Measurements from ENCODE around the gene TRNAU1AP.
"Not testable (repeated sequence)": the region's sequence is repeated elsewhere in the genome, so short reads cannot be mapped to it uniquely, and the experiment has no call there.

TRNAU1AP gene

DNA sequence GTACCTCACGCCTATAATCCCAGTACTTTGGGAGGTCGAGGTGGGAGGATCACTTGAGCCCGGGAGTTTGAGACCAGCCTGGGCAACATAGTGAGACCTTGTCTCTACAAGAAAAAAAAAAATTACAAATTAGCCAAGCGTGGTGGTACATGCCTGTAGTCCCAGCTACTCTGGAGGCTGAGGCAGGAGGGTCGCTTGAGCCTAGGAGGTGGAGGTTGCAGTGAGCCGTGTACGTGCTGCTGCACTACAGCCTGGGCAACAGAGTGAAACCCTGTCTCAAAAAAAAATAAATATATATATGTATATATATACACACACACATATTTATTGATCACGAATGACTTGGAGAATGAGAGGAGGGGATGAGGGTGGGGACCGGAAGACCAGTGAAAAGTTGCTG, 30.3 kb upstream of the TRNAU1AP start:
- not testable (repeated sequence) for DNase-seq

DNA sequence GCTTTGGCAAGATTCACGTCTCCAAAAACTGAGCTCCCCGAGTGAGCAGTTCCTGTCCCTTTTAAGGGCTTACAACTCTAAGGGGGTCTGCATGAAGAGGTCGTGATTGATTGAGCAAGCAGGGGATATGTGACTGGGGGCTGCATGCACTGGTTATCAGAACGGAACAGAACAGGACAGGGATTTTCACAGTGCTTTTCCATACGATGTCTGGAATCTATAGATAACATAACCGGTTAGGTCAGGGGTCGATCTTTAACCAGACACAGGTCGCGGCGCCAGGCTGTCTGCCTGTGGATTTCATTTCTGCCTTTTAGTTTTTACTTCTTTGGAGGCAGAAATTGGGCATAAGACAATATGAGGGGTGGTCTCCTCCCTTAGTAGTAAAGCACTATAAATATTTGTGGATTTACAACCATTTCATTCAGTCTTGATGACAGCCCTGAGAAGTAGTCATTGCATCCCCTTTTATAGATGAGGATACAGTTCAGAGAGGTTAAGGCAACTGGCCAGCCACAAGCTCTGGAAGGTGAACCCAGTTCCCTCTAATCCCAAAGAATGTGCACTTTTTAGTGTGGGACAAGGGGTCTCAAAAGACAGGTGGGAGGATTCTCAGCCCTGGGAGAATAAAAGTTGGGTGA, 27.8 kb upstream of the TRNAU1AP start:
- not testable (repeated sequence) for DNase-seq

DNA sequence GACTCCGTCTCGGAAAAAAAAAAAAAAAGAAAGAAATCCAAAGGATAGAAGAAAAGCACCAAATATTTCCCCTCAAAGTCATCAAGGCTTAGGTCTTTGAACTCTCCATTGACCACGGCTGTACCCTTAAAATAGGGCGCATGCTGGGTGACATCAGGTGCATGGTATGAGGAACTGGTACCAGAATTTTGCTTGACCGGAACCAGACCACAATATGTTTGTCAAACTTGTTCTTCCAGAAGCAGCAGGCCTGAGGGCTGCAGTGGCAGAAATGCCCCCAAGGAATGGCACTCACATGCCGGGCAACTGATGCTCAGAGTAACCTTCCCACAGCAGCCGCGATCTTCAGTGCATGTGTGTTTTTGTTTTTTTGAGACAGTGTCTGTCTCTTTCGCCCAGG, 26.0 kb upstream of the TRNAU1AP start:
- DNase-seq = no peak

DNA sequence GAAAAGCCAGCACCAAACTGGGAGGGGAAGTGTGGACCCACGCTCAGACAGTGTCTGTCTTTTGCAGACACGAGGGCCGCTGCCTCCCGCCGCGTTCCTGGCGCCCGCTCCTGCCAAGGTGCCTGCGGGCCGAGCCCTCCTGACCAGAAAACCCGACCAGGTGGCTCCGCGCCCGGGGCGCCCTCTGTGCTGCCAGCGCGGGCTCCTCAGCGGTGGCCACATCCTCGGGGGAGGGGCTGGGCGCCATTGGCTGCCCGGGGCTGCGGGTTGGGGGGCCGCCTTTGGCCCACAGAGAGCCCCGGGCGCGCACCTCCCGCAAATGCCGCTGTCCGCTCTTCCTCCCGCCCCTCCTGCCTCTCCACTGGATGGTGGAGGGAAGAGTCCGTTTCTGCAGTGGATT, 22.4 kb upstream of the TRNAU1AP start:
- no peak for DNase-seq

DNA sequence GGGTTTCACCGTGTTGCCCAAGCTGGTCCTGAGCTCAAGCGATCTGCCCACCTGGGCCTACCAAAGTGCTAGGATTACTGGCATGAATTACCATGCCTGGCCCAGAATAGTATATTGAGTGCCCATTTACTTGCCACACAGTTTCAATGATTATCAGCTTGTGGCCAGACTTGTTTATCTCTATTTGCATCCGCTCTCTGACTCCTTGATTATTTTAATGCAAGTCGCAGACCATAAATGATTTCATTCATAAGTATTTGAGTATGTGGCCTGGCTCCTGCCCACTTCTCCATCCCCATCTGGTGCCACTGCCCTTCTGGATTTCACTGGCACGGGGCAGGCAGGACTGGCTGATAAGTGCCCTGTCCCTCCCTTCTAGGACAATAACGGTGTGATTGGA, 18.2 kb upstream of the TRNAU1AP start:
- DNase-seq = no peak

DNA sequence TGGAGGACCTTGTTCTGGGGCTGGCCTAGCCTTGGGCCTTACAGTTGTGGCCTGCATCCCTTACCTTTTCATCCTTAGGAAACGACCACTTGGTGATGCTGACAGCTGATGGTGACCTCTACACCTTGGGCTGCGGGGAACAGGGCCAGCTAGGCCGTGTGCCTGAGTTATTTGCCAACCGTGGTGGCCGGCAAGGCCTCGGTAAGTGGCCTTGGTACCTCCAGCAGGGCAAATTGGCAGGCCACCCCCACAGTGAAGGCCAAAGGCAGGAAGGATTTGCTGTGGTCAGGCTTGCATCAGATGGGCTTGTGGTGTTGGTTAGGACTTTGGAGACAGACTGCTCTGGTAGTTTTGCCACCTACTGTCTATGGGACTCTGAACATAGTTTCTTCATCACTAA, 17.7 kb upstream of the TRNAU1AP start:
- no peak for DNase-seq

DNA sequence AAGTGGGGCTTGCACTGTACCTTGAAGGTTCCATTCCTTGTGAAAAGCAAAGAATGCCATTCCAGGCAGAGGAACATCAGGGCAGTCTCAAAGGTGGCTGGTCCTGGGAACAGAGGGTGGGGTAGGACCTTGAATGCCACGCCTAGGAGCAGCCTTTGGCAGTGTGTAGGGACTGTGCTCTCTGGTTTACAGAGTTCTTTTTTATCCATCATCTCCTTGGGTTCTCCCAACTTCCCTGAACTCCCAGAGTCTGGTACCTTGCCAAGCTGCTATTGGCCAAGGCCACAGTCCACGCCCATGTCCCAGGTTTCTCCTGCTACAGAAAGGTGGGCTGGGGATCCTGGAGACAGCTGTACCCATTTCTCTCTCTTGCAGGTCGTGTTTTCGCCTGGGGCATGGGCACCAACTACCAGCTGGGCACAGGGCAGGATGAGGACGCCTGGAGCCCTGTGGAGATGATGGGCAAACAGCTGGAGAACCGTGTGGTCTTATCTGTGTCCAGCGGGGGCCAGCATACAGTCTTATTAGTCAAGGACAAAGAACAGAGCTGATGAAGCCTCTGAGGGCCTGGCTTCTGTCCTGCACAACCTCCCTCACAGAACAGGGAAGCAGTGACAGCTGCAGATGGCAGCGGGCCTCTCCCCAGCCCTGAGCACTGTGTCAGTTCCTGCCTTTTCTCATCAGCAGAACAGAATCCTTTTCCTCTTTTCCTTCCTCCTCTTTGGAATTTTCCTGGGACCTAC, 15.3 kb upstream of the TRNAU1AP start:
- no peak for DNase-seq

DNA sequence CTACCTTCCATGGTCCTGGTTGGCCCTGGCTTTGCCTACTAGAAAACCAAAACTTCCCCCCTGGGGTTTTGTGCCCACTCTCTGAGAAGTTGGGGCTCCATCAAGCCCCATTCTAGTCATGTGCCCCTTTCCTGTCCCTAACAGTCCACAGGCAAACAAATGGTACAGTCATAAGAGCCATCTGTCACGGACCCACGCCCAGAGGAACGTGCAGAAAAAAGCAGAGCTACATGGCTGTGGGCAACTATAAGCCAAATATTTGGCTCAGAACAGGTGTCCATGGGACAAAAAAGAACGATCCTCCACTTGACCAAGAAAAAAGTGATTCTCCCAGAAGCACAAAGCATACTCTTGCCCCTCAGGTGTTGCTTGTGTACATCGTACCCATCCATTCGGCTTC, 14.6 kb upstream of the TRNAU1AP start:
- no peak for DNase-seq

DNA sequence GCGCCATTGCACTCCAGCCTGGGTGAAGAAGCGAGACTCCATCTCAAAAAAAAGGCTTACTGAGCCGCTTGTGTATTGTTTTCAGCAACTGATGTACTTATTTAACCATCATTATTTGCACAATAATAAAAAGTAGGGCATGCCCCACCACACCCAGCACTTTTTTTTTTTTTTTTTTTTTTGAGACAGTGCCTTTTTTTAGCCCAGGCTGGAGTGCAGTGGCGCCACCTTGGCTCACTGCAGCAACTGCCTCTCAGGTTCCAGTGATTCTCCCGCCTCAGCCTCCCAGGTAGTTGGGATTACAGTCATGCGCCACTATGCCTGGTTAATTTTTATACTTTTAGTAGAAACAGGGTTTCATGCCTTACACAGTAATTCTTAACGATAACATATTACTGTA, 12.2 kb upstream of the TRNAU1AP start:
- DNase-seq = no peak

DNA sequence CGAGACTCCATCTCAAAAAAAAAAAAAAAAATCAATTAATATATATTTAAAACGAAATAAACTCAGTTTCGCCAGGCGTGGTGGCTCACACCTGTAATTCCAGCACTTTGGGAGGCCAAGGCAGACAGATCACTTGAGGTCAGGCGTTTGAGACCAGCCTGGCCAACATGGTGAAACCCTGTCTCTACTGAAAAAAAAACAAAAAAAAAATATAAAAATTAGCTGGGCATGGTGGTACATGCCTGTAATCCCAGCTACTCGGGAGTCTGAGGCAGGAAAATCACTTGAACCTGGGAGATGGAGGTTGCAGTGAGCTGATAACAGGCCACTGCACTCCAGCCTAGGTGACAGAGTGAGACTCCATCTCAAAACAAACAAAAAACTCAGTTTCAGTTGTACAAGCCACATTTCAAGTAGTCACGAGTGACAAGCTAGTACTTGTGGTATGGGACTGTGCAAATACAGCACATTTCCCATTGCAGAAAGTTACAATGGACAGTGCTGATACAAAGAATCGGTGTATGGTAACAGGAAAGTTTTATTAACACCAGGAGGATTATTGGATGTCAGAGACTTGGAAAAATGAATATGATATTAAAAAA, 11.4 kb upstream of the TRNAU1AP start:
- DNase-seq = not testable (repeated sequence)

DNA sequence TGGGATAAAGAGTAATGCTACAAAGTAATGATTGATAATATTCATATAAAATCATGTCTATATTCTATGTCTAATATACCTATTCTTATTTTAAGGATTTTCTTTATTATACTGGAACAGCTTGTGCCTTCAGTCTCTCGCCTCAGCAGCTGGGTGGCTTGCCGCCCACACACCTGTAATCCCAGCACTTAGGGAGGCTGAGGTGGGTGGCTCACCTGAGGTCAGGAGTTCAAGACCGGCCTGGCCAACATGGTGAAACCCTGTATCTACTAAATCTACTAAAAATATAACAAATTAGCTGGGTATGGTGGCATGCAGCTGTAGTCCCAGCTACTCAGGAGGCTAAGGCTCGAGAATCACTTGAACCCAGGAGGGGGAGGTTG, 7.6 kb upstream of the TRNAU1AP start:
- no peak for DNase-seq

DNA sequence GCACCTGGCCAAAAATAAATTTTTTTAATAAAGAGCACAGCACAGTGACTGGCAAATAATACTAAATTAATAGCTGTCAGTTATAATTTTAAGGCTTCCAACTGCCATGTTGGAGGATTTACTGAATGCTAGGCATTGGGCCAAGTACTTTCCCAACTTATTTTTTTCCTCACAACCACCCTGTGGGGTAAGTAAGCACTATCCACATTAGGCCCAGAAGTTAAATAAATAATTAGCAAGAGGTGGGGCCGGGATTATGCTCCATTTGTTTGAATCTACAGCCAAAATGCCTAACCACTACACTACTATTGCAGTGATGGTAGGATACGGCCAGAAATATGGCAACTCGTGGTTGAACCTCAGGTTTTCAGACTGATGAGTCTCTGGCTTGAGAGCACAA, 4.6 kb upstream of the TRNAU1AP start:
- no peak for DNase-seq

DNA sequence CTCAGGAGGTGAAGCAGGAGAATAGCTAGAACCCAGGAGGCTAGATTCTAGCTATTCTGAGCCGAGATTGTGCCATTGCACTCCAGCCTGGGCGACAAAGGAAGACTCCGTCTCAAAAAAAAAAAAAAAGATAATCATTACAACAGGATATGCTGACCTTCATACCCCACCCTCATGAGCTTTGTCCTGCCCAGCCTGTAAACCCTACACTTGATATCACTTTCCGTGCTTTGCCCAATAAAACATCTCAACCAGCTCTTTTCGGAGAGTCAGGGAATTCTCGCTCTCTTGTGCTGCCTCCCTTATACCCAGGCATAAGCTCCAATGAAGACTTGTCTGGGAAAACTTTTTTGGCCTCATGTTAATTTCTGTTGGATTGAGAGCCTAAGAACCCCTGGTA, 1.5 kb upstream of the TRNAU1AP start:
- no peak for DNase-seq

DNA sequence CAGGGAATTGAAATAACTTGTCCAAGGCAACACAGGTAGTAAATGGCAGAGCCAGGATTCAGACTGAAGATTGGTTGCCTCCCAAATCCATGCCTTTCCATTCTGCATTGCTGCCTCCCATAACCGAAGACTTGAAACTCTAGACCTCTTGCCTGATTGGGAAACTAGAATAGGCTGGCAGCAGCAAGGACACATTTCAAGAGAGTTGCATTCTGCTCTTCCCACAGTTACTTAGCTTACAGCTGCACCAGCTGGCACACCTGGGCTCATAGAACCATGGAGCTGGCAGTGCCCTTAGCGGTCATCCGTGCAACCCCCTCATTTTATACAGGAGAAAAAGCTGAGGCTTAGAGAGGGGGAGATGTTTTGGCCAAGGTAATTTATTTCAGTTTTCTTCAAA, 8.0 kb downstream of the TRNAU1AP start:
- DNase-seq = no peak

DNA sequence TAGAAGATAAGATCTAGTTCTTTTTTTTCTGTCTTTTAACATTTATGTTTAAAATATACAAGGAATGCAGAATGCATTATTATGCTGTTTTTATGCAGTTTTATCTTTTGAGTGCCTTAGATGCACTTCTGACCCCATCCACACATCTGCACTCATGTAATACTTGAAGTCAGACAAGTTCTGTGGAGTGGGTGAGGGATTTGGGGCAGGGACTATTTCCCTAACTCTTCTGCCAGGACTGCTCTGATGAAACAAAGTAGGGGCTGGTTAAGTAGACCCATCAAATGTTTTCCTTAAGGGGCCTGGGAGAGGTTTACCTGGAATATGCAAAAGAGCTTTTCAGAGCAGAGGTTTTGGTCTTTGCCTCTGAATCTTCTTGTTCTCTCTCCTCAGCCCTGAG, 11.4 kb downstream of the TRNAU1AP start:
- no peak for DNase-seq

DNA sequence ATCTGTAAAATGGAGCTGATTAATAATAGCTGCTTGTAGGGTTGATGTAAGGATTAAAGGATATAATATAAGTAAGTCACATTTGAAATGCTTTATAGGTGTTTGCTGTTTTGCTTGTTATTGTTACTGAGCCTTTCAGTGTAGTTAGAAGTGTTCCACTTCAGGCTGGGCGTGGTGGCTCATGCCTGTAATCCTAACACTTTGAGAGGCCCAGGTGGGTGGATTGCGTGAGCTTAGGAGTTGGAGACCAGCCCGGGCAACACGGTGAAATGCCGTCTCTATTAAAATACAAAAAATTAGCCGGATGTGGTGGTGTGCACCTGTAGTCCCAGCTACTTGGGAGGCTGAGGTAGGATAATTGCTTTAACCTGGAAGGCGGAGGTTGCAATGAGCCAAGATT, 12.2 kb downstream of the TRNAU1AP start:
- DNase-seq = no peak

DNA sequence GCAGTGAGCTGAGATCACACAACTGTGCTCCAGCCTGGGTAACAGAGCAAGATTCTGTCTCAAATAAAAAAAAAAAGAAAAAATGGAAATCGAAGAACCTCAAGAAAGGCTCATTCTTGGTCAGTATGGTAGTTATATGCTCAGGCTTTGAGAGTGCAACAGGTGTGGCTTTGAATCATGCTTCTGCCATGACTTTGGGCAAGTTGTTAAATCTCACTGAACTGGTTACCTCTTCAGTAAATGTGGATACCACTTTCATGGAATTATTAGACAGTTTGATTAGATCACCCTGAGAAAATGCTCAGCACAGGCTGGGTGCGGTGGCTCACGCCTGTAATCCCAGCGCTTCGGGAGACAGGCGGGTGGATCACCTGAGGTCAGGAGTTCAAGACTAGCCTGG, 12.8 kb downstream of the TRNAU1AP start:
- no peak for DNase-seq

DNA sequence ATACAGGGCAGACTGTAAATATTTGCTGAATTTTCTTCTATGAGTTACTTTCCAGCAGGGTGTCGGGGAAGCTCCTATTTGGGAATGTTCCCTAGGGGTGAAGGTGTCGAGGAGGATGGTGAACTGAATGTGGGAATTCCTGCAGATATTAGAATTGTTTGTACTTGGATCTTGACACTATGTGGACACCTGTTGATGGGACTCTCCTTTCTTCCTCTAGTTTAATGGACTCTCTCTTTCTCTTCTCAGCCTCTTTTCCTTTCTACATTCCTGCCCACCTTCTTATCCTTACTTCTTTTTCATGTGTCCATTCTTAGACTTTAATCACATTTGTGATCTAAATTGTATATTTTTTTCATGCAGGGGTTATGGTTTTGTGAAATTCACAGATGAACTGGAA, 14.0 kb downstream of the TRNAU1AP start:
- no peak for DNase-seq

DNA sequence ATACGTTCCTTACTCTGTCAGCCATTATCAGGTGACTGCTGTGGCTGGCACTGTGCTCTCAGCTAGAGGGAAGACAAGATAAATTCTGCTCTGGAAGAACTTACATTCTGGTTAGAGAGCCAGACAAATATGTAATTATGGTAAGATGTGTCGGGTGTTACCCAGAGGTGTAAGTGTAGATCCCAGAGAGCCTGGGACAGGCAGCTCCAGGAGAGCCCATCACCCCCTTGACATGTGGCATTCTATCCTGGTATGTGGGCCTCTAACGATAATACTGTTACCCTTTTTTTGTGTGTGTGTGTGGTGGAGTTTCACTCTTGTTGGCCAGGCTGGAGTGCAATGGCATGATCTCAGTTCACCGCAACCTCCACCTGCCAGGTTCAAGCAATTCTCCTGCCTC, 19.0 kb downstream of the TRNAU1AP start:
- no peak for DNase-seq

DNA sequence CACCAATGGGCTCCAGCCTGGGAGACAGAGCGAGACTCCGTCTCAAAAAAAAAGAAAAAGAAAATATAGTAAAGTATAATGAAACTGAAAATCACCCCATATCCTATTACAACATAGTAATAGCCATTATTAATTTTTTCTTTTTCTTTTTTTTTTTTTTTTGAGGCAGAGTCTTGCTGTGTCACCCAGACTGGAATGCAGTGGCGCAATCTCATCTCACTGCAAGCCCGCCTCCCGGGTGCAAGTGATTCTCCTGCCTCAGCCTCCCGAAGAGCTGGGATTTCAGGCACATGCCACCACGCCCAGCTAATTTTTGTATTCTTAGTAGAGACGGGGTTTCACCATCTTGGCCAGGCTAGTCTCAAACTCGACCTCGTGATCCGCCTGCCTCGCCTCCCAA, 20.0 kb downstream of the TRNAU1AP start:
- not testable (repeated sequence) for DNase-seq

DNA sequence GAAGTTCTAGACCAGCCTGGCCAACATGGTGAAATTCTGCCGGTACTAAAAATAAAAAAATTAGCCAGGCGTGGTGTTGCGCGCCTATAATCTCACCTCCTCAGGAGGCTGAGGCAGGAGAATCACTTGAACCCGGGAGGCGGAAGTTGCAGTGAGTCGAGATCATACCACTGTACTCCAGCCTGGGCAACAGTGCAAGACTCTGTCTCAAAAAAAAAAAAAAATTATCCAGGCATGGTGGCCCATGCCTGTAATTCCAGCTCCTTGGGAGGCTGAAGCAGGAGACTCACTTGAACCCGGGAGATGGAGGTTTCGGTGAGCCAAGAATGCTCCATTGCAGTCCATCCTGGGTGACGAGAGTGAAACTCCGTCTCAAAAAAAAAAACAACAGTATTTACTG, 20.7 kb downstream of the TRNAU1AP start:
- no peak for DNase-seq

DNA sequence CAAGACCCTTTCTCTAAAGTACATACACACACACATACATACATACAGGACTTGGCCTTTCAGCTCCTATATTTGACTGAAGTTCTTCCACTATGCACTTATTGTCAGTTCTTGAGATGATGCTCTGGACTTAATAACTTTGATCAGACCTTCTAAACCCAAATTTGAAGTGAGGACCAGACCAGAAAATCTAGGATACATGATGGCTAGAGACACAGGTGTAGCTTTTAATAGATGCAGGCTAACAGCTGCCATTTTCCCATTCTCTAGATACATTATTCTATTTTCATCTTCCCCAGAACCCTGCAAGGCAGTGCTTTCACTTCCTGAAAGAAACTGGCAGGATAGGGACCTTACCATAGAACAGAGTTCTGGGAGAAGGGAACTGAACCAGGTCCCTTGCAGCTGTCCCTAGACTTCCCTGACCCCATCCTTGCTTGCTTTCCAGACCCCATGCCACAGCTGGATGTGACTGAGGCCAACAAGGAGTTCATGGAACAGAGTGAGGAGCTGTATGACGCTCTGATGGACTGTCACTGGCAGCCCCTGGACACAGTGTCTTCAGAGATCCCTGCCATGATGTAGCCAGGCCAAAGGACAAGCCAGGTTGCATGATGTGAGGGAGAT, 24.3 kb downstream of the TRNAU1AP start:
- DNase-seq = no peak

DNA sequence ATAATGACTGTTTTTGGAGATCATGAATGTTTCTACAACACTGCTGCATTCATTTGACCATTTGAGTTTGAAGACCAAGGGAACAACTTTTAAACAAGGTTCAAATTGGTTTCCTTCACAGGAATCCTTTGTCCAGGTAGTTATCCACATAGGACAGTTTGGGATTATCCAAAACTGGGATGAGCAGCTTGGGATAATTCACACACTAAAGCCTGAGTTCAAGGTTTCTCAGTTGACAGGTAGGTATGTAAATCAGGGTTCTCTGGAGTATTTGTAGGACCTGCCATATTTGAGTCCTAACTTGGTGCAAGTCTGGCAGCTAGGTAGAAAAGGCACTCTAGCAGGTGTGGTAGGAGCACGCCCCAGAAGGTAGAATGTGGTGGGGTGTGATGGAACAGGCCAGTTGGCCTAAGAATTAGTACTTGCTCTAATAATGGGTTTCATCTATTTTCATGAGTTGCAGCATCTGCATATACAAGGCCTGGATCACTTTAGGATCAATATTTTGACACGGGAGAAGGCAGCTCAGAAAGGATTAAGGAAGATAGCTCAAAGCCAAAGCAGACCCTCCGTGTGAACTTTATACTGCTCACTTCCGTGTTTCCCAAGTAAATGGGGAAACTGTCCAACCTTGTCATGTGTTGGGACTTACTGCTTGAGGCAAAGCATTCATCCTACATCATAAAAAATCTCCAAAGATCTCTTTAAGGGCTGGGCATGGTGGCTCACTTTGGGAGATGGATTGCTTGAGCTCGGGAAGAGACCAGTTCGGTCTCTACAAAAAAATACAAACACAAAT, 25.1 kb downstream of the TRNAU1AP start:
- no peak for DNase-seq
